HCT116 (cell line): ENCODE results near the gene ACKR3. TPM values are rescaled to one million over a fixed set of nuclear protein-coding genes. Genes with fewer than 3 reads are reported as not detected.

Experiments
- ATAC-seq: fragments of 200-7000 bp; cut with Tn5 transposase; 2 replicates; pipeline ENCODE4 v1.9.1; 2020; ENCODE audit warnings: mild to moderate bottlenecking, moderate library complexity
- BruUV-seq: library from RNA; stranded (reverse); fragments of 400-500 nt; replicated peaks from 2 replicates; lab custom pipeline; 2021; lab: Mats Ljungman, UMichigan
- CTCF ChIA-PET: fragments of 300-600 bp; sonication (Branson Sonifier 250); formaldehyde crosslinking; loops from one replicate; lab custom pipeline; 2021; ENCODE audit warnings: antibody characterized with exemption; lab: Charles Lee
- POLR2A ChIA-PET: fragments of 300-600, 350-600 bp; sonication (Branson Sonifier 250); formaldehyde crosslinking; loops from one replicate; lab custom pipeline; 2021; ENCODE audit warnings: antibody characterized with exemption; lab: Charles Lee
- RAD21 ChIA-PET, 2 experiments: fragments of 300-600 bp; sonication (Branson Sonifier 250); formaldehyde crosslinking; loops; one replicate each; lab custom pipeline; 2023; ENCODE audit warnings: low total read pairs in 2 of 2; ENCODE audit not compliant: uncharacterized antibody in 2 of 2, unreplicated experiment in 2 of 2, low non-redundant PET in 1 of 2; lab: Charles Lee
- DNase-seq: peaks from one replicate; pipeline ENCODE4 v3.0.0-alpha.2; 2010; ENCODE audit warnings: low read depth, low spot score
- H2AFZ ChIP-seq: fragments of 200-600 bp; shearing (Covaris generic), sonication (generic); 2 replicates; pipeline ENCODE4 v1.6.1; 2017; ENCODE audit warnings: low read depth, mixed run types, mixed read lengths, antibody characterized with exemption, low read length; ENCODE audit not compliant: poor library complexity, severe bottlenecking
- H3K27ac ChIP-seq: 2 replicates; pipeline ENCODE4 v1.5.1; 2012; ENCODE audit warnings: low read depth, low read length
- H3K27me3 ChIP-seq: fragments of 200-600 bp; sonication (generic); 2 replicates; pipeline ENCODE4 v1.6.1; 2016; ENCODE audit warnings: mixed run types, low read length, mixed read lengths; ENCODE audit not compliant: insufficient read depth
- H3K36me3 ChIP-seq, 2 experiments: fragments of 200-500 bp in 1 of 2; fragments of 200-600 bp in 1 of 2; sonication (Bioruptor generic) in 1 of 2; sonication (generic) in 1 of 2; 2 replicates each; pipeline versions ENCODE4 v1.5.1 to v1.6.1; 2014 to 2016; ENCODE audit warnings: low read length in 2 of 2, inconsistent platforms in 1 of 2, mixed read lengths in 1 of 2, mixed run types in 1 of 2; ENCODE audit not compliant: insufficient read depth in 2 of 2, control insufficient read depth in 1 of 2
- H3K4me1 ChIP-seq, 2 experiments: fragments of 200-600 bp in 1 of 2; sonication (generic) in 1 of 2; 2 replicates each; pipeline versions ENCODE4 v1.5.1 to v1.6.1; 2012 to 2017; ENCODE audit warnings: low read length in 2 of 2, inconsistent platforms in 1 of 2, mild to moderate bottlenecking in 1 of 2, mixed read lengths in 1 of 2, mixed run types in 1 of 2, moderate library complexity in 1 of 2; ENCODE audit not compliant: insufficient read depth in 2 of 2, control insufficient read depth in 1 of 2
- H3K4me2 ChIP-seq: fragments of 200-600 bp; sonication (generic); 2 replicates; pipeline ENCODE4 v1.6.1; 2017; ENCODE audit warnings: mixed run types, low read length, mixed read lengths
- H3K4me3 ChIP-seq, 2 experiments: fragments of 200-600 bp in 1 of 2; sonication (generic) in 1 of 2; replicated peaks in 1 of 2; 2 replicates each; pipeline ENCODE4 v1.5.1; 2011 to 2016; ENCODE audit warnings: low read length in 2 of 2, control low read depth in 1 of 2, low read depth in 1 of 2, mild to moderate bottlenecking in 1 of 2, mixed read lengths in 1 of 2, mixed run types in 1 of 2
- H3K79me2 ChIP-seq: fragments of 200-600 bp; sonication (generic); 2 replicates; pipeline ENCODE4 v1.6.1; 2017; ENCODE audit warnings: mild to moderate bottlenecking, mixed run types, low read length, moderate library complexity, mixed read lengths; ENCODE audit not compliant: insufficient read depth
- H3K9ac ChIP-seq: fragments of 200-600 bp; sonication (generic); 2 replicates; pipeline ENCODE4 v1.6.1; 2016; ENCODE audit warnings: low read length, mixed read lengths
- H3K9me2 ChIP-seq: fragments of 200-600 bp; sonication (generic), shearing (Covaris generic); 2 replicates; pipeline ENCODE4 v1.6.1; 2017; ENCODE audit warnings: mixed run types, mild to moderate bottlenecking, moderate library complexity; ENCODE audit not compliant: insufficient read depth
- H3K9me3 ChIP-seq, 2 experiments: fragments of 200-500 bp in 1 of 2; fragments of 200-600 bp in 1 of 2; sonication (Bioruptor generic) in 1 of 2; sonication (generic) in 1 of 2; 2 replicates each; pipeline ENCODE4 v1.6.1; 2014 to 2017; ENCODE audit warnings: low read length in 2 of 2, mixed read lengths in 2 of 2, inconsistent platforms in 1 of 2, low read depth in 1 of 2, mild to moderate bottlenecking in 1 of 2, mixed run types in 1 of 2, moderate library complexity in 1 of 2; ENCODE audit not compliant: control insufficient read depth in 1 of 2, insufficient read depth in 1 of 2
- H4K20me1 ChIP-seq: fragments of 200-600 bp; sonication (generic), shearing (Covaris generic); 2 replicates; pipeline ENCODE4 v1.6.1; 2017; ENCODE audit warnings: mixed run types, mild to moderate bottlenecking, moderate library complexity; ENCODE audit not compliant: insufficient read depth
- ATF3 ChIP-seq: IDR thresholded peaks from 2 replicates; pipeline ENCODE4 v1.6.1; 2012
- CBX3 ChIP-seq: IDR thresholded peaks from 2 replicates; pipeline ENCODE4 v1.6.1; 2012; ENCODE audit warnings: low read depth
- CEBPB ChIP-seq: IDR thresholded peaks from 2 replicates; pipeline ENCODE4 v1.6.1; 2012; ENCODE audit warnings: low read depth
- CTCF ChIP-seq, 3 experiments: fragments of 200-600 bp in 1 of 3; sonication (generic) in 1 of 3; IDR thresholded peaks in 2 of 3; conservative IDR thresholded peaks in 1 of 3; 2 replicates each; pipeline ENCODE4 v1.5.1; 2012 to 2017; ENCODE audit warnings: low read depth in 2 of 3, low read length in 2 of 3, antibody characterized with exemption in 1 of 3, borderline replicate concordance in 1 of 3, control low read depth in 1 of 3, mild to moderate bottlenecking in 1 of 3, mixed read lengths in 1 of 3, mixed run types in 1 of 3, moderate library complexity in 1 of 3; ENCODE audit not compliant: insufficient read depth in 1 of 3
- EGR1 ChIP-seq: IDR thresholded peaks from 2 replicates; pipeline ENCODE4 v1.6.1; 2012; ENCODE audit warnings: low read depth
- ELF1 ChIP-seq: IDR thresholded peaks from 2 replicates; pipeline ENCODE4 v1.6.1; 2012; ENCODE audit warnings: low read depth, borderline replicate concordance
- EZH2phosphoT487 ChIP-seq: fragments of 200-600 bp; IDR thresholded peaks from 2 replicates; pipeline ENCODE4 v1.6.1; 2018; ENCODE audit warnings: antibody characterized with exemption, borderline replicate concordance
- FOSL1 ChIP-seq: IDR thresholded peaks from 2 replicates; pipeline ENCODE4 v1.6.1; 2012; ENCODE audit warnings: low read depth
- JUND ChIP-seq: IDR thresholded peaks from 2 replicates; pipeline ENCODE4 v1.6.1; 2012
- POLR2A ChIP-seq: IDR thresholded peaks from 2 replicates; pipeline ENCODE4 v1.7.0; 2011; ENCODE audit warnings: borderline replicate concordance; ENCODE audit not compliant: insufficient read depth, insufficient read length; ENCODE audit errors: extremely low read depth
- RAD21 ChIP-seq: IDR thresholded peaks from 2 replicates; pipeline ENCODE4 v1.6.1; 2012; ENCODE audit warnings: low read depth, mild to moderate bottlenecking
- REST ChIP-seq: IDR thresholded peaks from 2 replicates; pipeline ENCODE4 v1.6.1; 2012; ENCODE audit warnings: low read depth
- SP1 ChIP-seq: IDR thresholded peaks from 2 replicates; pipeline ENCODE4 v1.6.1; 2012; ENCODE audit warnings: low read depth
- TCF7L2 ChIP-seq: IDR thresholded peaks from 2 replicates; pipeline ENCODE4 v1.7.0; 2011; ENCODE audit warnings: borderline replicate concordance, inconsistent platforms; ENCODE audit not compliant: insufficient read depth, insufficient read length; ENCODE audit errors: extremely low read depth
- ZFX ChIP-seq: fragments of 450-650 bp; IDR thresholded peaks from 2 replicates; pipeline ENCODE4 v1.6.1; 2017
- ZNF274 ChIP-seq: fragments of 200-500 bp; sonication (Bioruptor generic); IDR thresholded peaks from 2 replicates; pipeline ENCODE4 v1.6.1; 2014; ENCODE audit warnings: mild to moderate bottlenecking, low read depth, low read length, inconsistent platforms
- intact Hi-C: fragments of 100-400 bp; cut with micrococcal nuclease; formaldehyde crosslinking; loops from 2 replicates; pipeline ENCODE4 v1.10.0; 2022
- total RNA-seq: library from RNA; stranded (reverse); gene quantifications from one replicate; pipeline ENCODE4 v1.2.1, GENCODE V29; 2021; ENCODE audit not compliant: unreplicated experiment

Gene ACKR3
- total RNA-seq, 1 experiment from 2014 or later = 0.20 TPM

GRCh38 chr2:236574424-236575145 lies 5.0 kb downstream of the ACKR3 start:
- intact Hi-C loops = no loop called here
- no peak for TF ChIP-seq CTCF (IDR thresholded peaks at IDR 0.05 in 2 of 3, conservative IDR thresholded peaks at IDR 0.05 in 1 of 3; ENCODE audit: borderline replicate concordance in 1 of 3, insufficient read depth in 1 of 3, low read depth in 2 of 3, low read length in 2 of 3)
- no peak for TF ChIP-seq CEBPB
- no peak for TF ChIP-seq EGR1
- TF ChIP-seq FOSL1 = no peak
- TF ChIP-seq CBX3 = no peak
- no peak for TF ChIP-seq ELF1
- no peak for TF ChIP-seq RAD21
- TF ChIP-seq ZNF274 = no peak
- no peak for TF ChIP-seq ZFX
- no peak for TF ChIP-seq SP1
- no peak for TF ChIP-seq ATF3
- no peak for TF ChIP-seq EZH2phosphoT487
- no peak for TF ChIP-seq POLR2A
- TF ChIP-seq JUND = no peak
- TF ChIP-seq TCF7L2 = no peak
- TF ChIP-seq REST = no peak
- H3K4me2 ChIP-seq = no peak overlapping the region
- ATAC-seq (no peak), DNase-seq (no peak)
- RAD21 ChIA-PET = no interaction called here
- H3K9ac ChIP-seq = no peak overlapping the region
- H4K20me1 ChIP-seq = no peaks in the 10 kb centered on the region
- POLR2A ChIA-PET = no interaction called here
- H3K36me3 ChIP-seq = no peaks in the 10 kb centered on the region
- no peak overlapping the region for H3K27ac ChIP-seq
- CTCF ChIA-PET = no interaction called here
- no peak overlapping the region for H3K4me3 ChIP-seq
- no peaks in the 10 kb centered on the region for H3K79me2 ChIP-seq
- no TSS peak for BruUV-seq
- H2AFZ ChIP-seq = no peak overlapping the region
- H3K4me1 ChIP-seq = no peaks in the 10 kb centered on the region
- peaks cover 35% of the 10 kb centered on the region for H3K27me3 ChIP-seq
- no peaks in the 10 kb centered on the region for H3K9me3 ChIP-seq
- H3K9me2 ChIP-seq = no peaks in the 10 kb centered on the region
